Stimulated activated CD8-positive, alpha-beta memory T cell treated with anti-CD3 and anti-CD28 coated beads, Interleukin-7, amount 100 ng/mL, for 4 hours (primary cell): ENCODE measurements around the gene SCYGR5.
"Not testable (repeated sequence)": the region's sequence is repeated elsewhere in the genome, so short reads cannot be mapped to it uniquely, and the experiment has no call there.

ENCODE experiments used
- DNase-seq, 2 donors: peaks; one replicate each; pipeline ENCODE4 v3.0.0-alpha.2; 2020; ENCODE audit warnings: low read depth in 2 of 2

Gene SCYGR5

GRCh38 chr2:227666631-227667170 is at the start of gene SCYGR5:
SCYGR5 (plus strand) TSS chr2:227666804; CDS start chr2:227666804, 0 bp downstream.
- not testable (repeated sequence) for DNase-seq

- DNase-seq, result no peak
These were observed 49.0 kb upstream of the SCYGR5 start, which contains the start of gene SCYGR4 for GRCh38 chr2:227617316-227618230. SCYGR4 (plus strand) TSS chr2:227617498; CDS start chr2:227617498, 0 bp downstream.

GRCh38 chr2:227623226-227623625 is 43.4 kb upstream of the SCYGR5 start:
- no peak for DNase-seq

GRCh38 chr2:227625420-227625819 is 41.2 kb upstream of the SCYGR5 start:
- no peak for DNase-seq

- DNase-seq, result no peak
These were observed 39.9 kb upstream of the SCYGR5 start for GRCh38 chr2:227626580-227627151.

- no peak for DNase-seq
These were observed 38.8 kb upstream of the SCYGR5 start for GRCh38 chr2:227627769-227628168.

GRCh38 chr2:227629435-227629834 is 37.2 kb upstream of the SCYGR5 start:
- DNase-seq, result no peak

- no peak for DNase-seq
These were observed 36.3 kb upstream of the SCYGR5 start for GRCh38 chr2:227630322-227630721.

- no peak for DNase-seq
These were observed 33.8 kb upstream of the SCYGR5 start for GRCh38 chr2:227632827-227633226.

GRCh38 chr2:227634201-227634600 is 32.4 kb upstream of the SCYGR5 start:
- DNase-seq, result no peak

- no peak for DNase-seq
These were observed 23.9 kb upstream of the SCYGR5 start for GRCh38 chr2:227642656-227643055.

- no peak for DNase-seq
These were observed 22.5 kb upstream of the SCYGR5 start for GRCh38 chr2:227643990-227644551.

- no peak for DNase-seq
These were observed 13.2 kb upstream of the SCYGR5 start for GRCh38 chr2:227653419-227653818.

GRCh38 chr2:227654426-227654825 is 12.2 kb upstream of the SCYGR5 start:
- no peak for DNase-seq

- no peak for DNase-seq
These were observed 11.2 kb upstream of the SCYGR5 start for GRCh38 chr2:227655454-227655853.

- DNase-seq, result no peak
These were observed 9.3 kb upstream of the SCYGR5 start for GRCh38 chr2:227657199-227657845.

- no peak for DNase-seq
These were observed 5.5 kb upstream of the SCYGR5 start for GRCh38 chr2:227661025-227661649.

- DNase-seq, result no peak
These were observed 4.8 kb upstream of the SCYGR5 start for GRCh38 chr2:227661827-227662226.

- no peak for DNase-seq
These were observed 1.2 kb upstream of the SCYGR5 start for GRCh38 chr2:227665189-227665940.

GRCh38 chr2:227671170-227671905 is 4.7 kb downstream of the SCYGR5 start:
- DNase-seq, result no peak
